ENCODE results near the gene DGCR8. TPM values are rescaled to one million over a fixed set of nuclear protein-coding genes. Genes with fewer than 3 reads are reported as not detected.
A peak's percentile ranks its signal among the peaks of the same experiment; 100 is the strongest.

The DGCR8 gene
- total RNA-seq, 1 donor from 2014 or later: 32.5 TPM

- no peak overlapping the region for H3K27ac Mint-ChIP-seq (ENCODE audit: unreplicated experiment)
- TF ChIP-seq, protein P1, sequence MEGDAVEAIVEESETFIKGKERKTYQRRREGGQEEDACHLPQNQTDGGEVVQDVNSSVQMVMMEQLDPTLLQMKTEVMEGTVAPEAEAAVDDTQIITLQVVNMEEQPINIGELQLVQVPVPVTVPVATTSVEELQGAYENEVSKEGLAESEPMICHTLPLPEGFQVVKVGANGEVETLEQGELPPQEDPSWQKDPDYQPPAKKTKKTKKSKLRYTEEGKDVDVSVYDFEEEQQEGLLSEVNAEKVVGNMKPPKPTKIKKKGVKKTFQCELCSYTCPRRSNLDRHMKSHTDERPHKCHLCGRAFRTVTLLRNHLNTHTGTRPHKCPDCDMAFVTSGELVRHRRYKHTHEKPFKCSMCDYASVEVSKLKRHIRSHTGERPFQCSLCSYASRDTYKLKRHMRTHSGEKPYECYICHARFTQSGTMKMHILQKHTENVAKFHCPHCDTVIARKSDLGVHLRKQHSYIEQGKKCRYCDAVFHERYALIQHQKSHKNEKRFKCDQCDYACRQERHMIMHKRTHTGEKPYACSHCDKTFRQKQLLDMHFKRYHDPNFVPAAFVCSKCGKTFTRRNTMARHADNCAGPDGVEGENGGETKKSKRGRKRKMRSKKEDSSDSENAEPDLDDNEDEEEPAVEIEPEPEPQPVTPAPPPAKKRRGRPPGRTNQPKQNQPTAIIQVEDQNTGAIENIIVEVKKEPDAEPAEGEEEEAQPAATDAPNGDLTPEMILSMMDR (IDR thresholded peaks at IDR 0.05): no peak
- no peak overlapping the region for H3K4me3 Mint-ChIP-seq (ENCODE audit: unreplicated experiment)
- H3K27me3 Mint-ChIP-seq (ENCODE audit: low read depth): no peaks in the 10 kb centered on the region
- no peaks in the 10 kb centered on the region for H3K9me3 Mint-ChIP-seq (ENCODE audit: low read depth)
- H3K36me3 Mint-ChIP-seq (ENCODE audit: low read depth): no peaks in the 10 kb centered on the region
- H3K4me1 Mint-ChIP-seq (ENCODE audit: low read depth): no peaks in the 10 kb centered on the region
- no peak for DNase-seq (ENCODE audit: low spot score)
Measured at GRCh38 chr22:20071524-20071972, 8.5 kb upstream of the DGCR8 start.

GRCh38 chr22:20076627-20077172 lies 3.3 kb upstream of the DGCR8 start:
- DNase-seq (ENCODE audit: low spot score): no peak
- H3K27me3 Mint-ChIP-seq (ENCODE audit: low read depth): no peaks in the 10 kb centered on the region
- TF ChIP-seq, protein P1 (IDR thresholded peaks at IDR 0.05): no peak
- peaks cover 16% of the 10 kb centered on the region for H3K4me1 Mint-ChIP-seq (ENCODE audit: low read depth)
- H3K4me3 Mint-ChIP-seq (ENCODE audit: unreplicated experiment): no peak overlapping the region
- no peaks in the 10 kb centered on the region for H3K36me3 Mint-ChIP-seq (ENCODE audit: low read depth)
- H3K9me3 Mint-ChIP-seq (ENCODE audit: low read depth): no peaks in the 10 kb centered on the region
- no peak overlapping the region for H3K27ac Mint-ChIP-seq (ENCODE audit: unreplicated experiment)

- H3K9me3 Mint-ChIP-seq (ENCODE audit: low read depth): no peaks in the 10 kb centered on the region
- peaks cover 52% of the 10 kb centered on the region for H3K4me1 Mint-ChIP-seq (ENCODE audit: low read depth)
- no peaks in the 10 kb centered on the region for H3K36me3 Mint-ChIP-seq (ENCODE audit: low read depth)
- TF ChIP-seq, protein P1 (IDR thresholded peaks at IDR 0.05): no peak
- no peak for DNase-seq (ENCODE audit: low spot score)
- H3K4me3 Mint-ChIP-seq (ENCODE audit: unreplicated experiment): peak overlapping the region; percentile 92
- H3K27ac Mint-ChIP-seq (ENCODE audit: unreplicated experiment): peak overlapping the region; percentile 94
- no peaks in the 10 kb centered on the region for H3K27me3 Mint-ChIP-seq (ENCODE audit: low read depth)
Measured at GRCh38 chr22:20080445-20080775, 369 bp downstream of the DGCR8 start.

- H3K27ac Mint-ChIP-seq (ENCODE audit: unreplicated experiment): peak overlapping the region; percentile 94
- no peaks in the 10 kb centered on the region for H3K27me3 Mint-ChIP-seq (ENCODE audit: low read depth)
- H3K4me1 Mint-ChIP-seq (ENCODE audit: low read depth): peaks cover 52% of the 10 kb centered on the region
- DNase-seq (ENCODE audit: low spot score): no peak
- H3K36me3 Mint-ChIP-seq (ENCODE audit: low read depth): no peaks in the 10 kb centered on the region
- no peaks in the 10 kb centered on the region for H3K9me3 Mint-ChIP-seq (ENCODE audit: low read depth)
- TF ChIP-seq, protein P1 (IDR thresholded peaks at IDR 0.05): no peak
- peak overlapping the region; percentile 92 for H3K4me3 Mint-ChIP-seq (ENCODE audit: unreplicated experiment)
Measured at GRCh38 chr22:20080776-20081654, 974 bp downstream of the DGCR8 start.

- DNase-seq (ENCODE audit: low spot score): no peak
- TF ChIP-seq, protein P1 (IDR thresholded peaks at IDR 0.05): no peak
- Mint-ChIP-seq H3K27ac (ENCODE audit: unreplicated experiment) (peak overlapping the region; percentile 73), H3K9me3 (ENCODE audit: low read depth) (no peaks in the 10 kb centered on the region), H3K4me1 (ENCODE audit: low read depth) (peaks cover 52% of the 10 kb centered on the region), H3K36me3 (ENCODE audit: low read depth) (peaks cover 17% of the 10 kb centered on the region), H3K27me3 (ENCODE audit: low read depth) (no peaks in the 10 kb centered on the region), H3K4me3 (ENCODE audit: unreplicated experiment) (no peak overlapping the region)
Measured at GRCh38 chr22:20083157-20083890, 3.3 kb downstream of the DGCR8 start.
